Measurements from ENCODE around the gene FRMD4A.

DNA sequence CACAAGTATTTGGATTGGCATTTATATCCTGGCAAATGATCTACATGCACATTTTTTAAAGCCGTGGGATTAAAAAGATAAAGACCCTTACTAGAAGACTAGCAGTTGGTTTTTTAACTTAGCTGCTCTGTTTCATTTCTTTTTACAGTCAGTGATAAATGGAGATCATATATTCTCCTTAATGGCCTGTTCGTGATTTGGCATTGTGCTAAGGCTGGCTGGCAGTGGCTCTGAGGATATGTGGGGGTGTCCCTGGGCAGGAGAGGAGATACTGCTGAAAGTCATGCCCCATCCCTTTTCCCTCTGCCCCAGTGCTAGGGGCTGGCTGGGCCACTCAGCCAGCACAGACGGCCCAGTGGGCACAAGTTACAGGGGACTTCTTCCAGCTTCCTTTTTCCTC is 402.3 kb downstream of the FRMD4A start:
- TF ChIP-seq, protein P1, sequence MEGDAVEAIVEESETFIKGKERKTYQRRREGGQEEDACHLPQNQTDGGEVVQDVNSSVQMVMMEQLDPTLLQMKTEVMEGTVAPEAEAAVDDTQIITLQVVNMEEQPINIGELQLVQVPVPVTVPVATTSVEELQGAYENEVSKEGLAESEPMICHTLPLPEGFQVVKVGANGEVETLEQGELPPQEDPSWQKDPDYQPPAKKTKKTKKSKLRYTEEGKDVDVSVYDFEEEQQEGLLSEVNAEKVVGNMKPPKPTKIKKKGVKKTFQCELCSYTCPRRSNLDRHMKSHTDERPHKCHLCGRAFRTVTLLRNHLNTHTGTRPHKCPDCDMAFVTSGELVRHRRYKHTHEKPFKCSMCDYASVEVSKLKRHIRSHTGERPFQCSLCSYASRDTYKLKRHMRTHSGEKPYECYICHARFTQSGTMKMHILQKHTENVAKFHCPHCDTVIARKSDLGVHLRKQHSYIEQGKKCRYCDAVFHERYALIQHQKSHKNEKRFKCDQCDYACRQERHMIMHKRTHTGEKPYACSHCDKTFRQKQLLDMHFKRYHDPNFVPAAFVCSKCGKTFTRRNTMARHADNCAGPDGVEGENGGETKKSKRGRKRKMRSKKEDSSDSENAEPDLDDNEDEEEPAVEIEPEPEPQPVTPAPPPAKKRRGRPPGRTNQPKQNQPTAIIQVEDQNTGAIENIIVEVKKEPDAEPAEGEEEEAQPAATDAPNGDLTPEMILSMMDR (IDR thresholded peaks at IDR 0.05) = no peak
- no peak for TF ChIP-seq POLR2A (IDR thresholded peaks at IDR 0.05)

All from heart left ventricle (tissue), 13 donors.